HG02588 (cell line): ENCODE measurements around the gene CDKL1.
"Not testable (repeated sequence)": the region's sequence is repeated elsewhere in the genome, so short reads cannot be mapped to it uniquely, and the experiment has no call there.

ENCODE experiments used
- ATAC-seq: cut with Tn5 transposase; IDR thresholded peaks from one replicate; pipeline ENCODE4 v1.9.1; 2021; ENCODE audit warnings: mild to moderate bottlenecking, moderate library complexity; ENCODE audit not compliant: unreplicated experiment

Gene CDKL1

GRCh38 chr14:50335989-50336824 is 60.5 kb downstream of the CDKL1 start:
- no peak for ATAC-seq

GRCh38 chr14:50335389-50335788 is 61.3 kb downstream of the CDKL1 start:
- ATAC-seq, result no peak

- ATAC-seq, result no peak
Measured at GRCh38 chr14:50334211-50334610, 62.5 kb downstream of the CDKL1 start.

GRCh38 chr14:50333014-50333509 is 63.6 kb downstream of the CDKL1 start:
- no peak for ATAC-seq

GRCh38 chr14:50331596-50331995 is 65.1 kb downstream of the CDKL1 start:
- ATAC-seq, result no peak

- peak; percentile 87 for ATAC-seq
Measured at GRCh38 chr14:50321009-50321660, 75.5 kb downstream of the CDKL1 start.

GRCh38 chr14:50320283-50320682 is 76.4 kb downstream of the CDKL1 start:
- ATAC-seq, result no peak

- ATAC-seq, result no peak
Measured at GRCh38 chr14:50319721-50320120, 77.0 kb downstream of the CDKL1 start.

- no peak for ATAC-seq
Measured at GRCh38 chr14:50319293-50319692, 77.4 kb downstream of the CDKL1 start.

- no peak for ATAC-seq
Measured at GRCh38 chr14:50318031-50318626, 78.6 kb downstream of the CDKL1 start.

- not testable (repeated sequence) for ATAC-seq
Measured at GRCh38 chr14:50314098-50314497, 82.6 kb downstream of the CDKL1 start.

- no peak for ATAC-seq
Measured at GRCh38 chr14:50312734-50313054, 84.0 kb downstream of the CDKL1 start.

- peak; percentile 94 for ATAC-seq
Measured at GRCh38 chr14:50311972-50312733, 84.5 kb downstream of the CDKL1 start, which contains the start of the genes DMAC2L and L2HGDH. Gene DMAC2L (plus strand): TSS chr14:50312324. CDS start chr14:50321488, 9,164 bp downstream. Gene L2HGDH (minus strand): TSS chr14:50312229. CDS start chr14:50312150, 79 bp downstream.

- no peak for ATAC-seq
Measured at GRCh38 chr14:50311337-50311971, 85.2 kb downstream of the CDKL1 start.

GRCh38 chr14:50310445-50310844 is 86.2 kb downstream of the CDKL1 start:
- no peak for ATAC-seq

- ATAC-seq, result no peak
Measured at GRCh38 chr14:50308363-50308915, 88.2 kb downstream of the CDKL1 start.

GRCh38 chr14:50303744-50304471 is 92.8 kb downstream of the CDKL1 start:
- ATAC-seq, result no peak

GRCh38 chr14:50301914-50302313 is 94.8 kb downstream of the CDKL1 start:
- ATAC-seq, result no peak

GRCh38 chr14:50299585-50299984 is 97.1 kb downstream of the CDKL1 start:
- no peak for ATAC-seq
